Cardiac fibroblast (primary cell): ENCODE measurements around the gene SETD1A.
A peak's percentile ranks its signal among the peaks of the same experiment; 100 is the strongest.

Source experiments
- DNase-seq, 2 donors: peaks; one replicate each; pipeline versions ENCODE4 v3.0.0 to v3.0.0-alpha.2; 2010; ENCODE audit warnings: low read depth in 2 of 2
- H3K4me3 ChIP-seq, 2 donors: replicated peaks in 1 of 2; 1 replicate in 1 of 2; 2 replicates in 1 of 2; pipeline ENCODE4 v1.5.1; 2011; ENCODE audit warnings: low read depth in 2 of 2, low read length in 2 of 2, mild to moderate bottlenecking in 2 of 2, moderate library complexity in 1 of 2
- CTCF ChIP-seq: IDR thresholded peaks from one replicate; pipeline ENCODE4 v1.5.1; 2011; ENCODE audit warnings: low read depth, mild to moderate bottlenecking, low read length, inconsistent platforms

SETD1A gene

GRCh38 chr16:30925632-30925987, 31.9 kb upstream of the SETD1A start:
- H3K4me3 ChIP-seq: no peak overlapping the region
- TF ChIP-seq CTCF: no peak
- DNase-seq: no peak

GRCh38 chr16:30925995-30926811, 31.4 kb upstream of the SETD1A start:
- DNase-seq: no peak
- no peak overlapping the region for H3K4me3 ChIP-seq
- no peak for TF ChIP-seq CTCF

GRCh38 chr16:30926937-30927788, 30.4 kb upstream of the SETD1A start:
- H3K4me3 ChIP-seq: no peak overlapping the region
- TF ChIP-seq CTCF: no peak

GRCh38 chr16:30927789-30928378, 29.7 kb upstream of the SETD1A start:
- peak; percentile 48 to 54 for DNase-seq
- TF ChIP-seq CTCF: no peak
- no peak overlapping the region for H3K4me3 ChIP-seq

More at GRCh38 chr16:30926937-30927788, 30.4 kb upstream of the SETD1A start:
- no peak for DNase-seq

GRCh38 chr16:30928390-30928789, 29.2 kb upstream of the SETD1A start:
- no peak overlapping the region for H3K4me3 ChIP-seq
- TF ChIP-seq CTCF: no peak
- DNase-seq: no peak

GRCh38 chr16:30929167-30929566, 28.4 kb upstream of the SETD1A start:
- no peak overlapping the region for H3K4me3 ChIP-seq
- no peak for TF ChIP-seq CTCF
- DNase-seq: no peak
